Brain microvascular endothelial cell (primary cell): ENCODE results near the gene ARFIP1.

ENCODE experiments used
- DNase-seq: peaks from one replicate; pipeline ENCODE4 v3.0.0-alpha.2; 2020
- H3K27ac ChIP-seq: fragments of 250-450 bp; sonication (Bioruptor Pico); 2 replicates; pipeline ENCODE4 v1.5.1; 2020; ENCODE audit warnings: mild to moderate bottlenecking, moderate library complexity
- H3K27me3 ChIP-seq: fragments of 250-450 bp; sonication (Bioruptor Pico); replicated peaks from 2 replicates; pipeline ENCODE4 v1.5.1; 2020; ENCODE audit warnings: mild to moderate bottlenecking
- H3K36me3 ChIP-seq: fragments of 250-450 bp; sonication (Bioruptor Pico); replicated peaks from 2 replicates; pipeline ENCODE4 v1.5.1; 2020; ENCODE audit warnings: mild to moderate bottlenecking
- H3K4me3 ChIP-seq: 2 replicates; pipeline ENCODE4 v1.5.1; 2011; ENCODE audit warnings: low read depth, mild to moderate bottlenecking, control low read depth, low read length, moderate library complexity
- CTCF ChIP-seq: IDR thresholded peaks from 2 replicates; pipeline ENCODE4 v1.5.1; 2011; ENCODE audit warnings: low read depth, mild to moderate bottlenecking, moderate library complexity, low read length, control low read depth, inconsistent platforms; ENCODE audit errors: missing control alignments
- in situ Hi-C: cut with HindIII; loops from 2 replicates; pipeline ENCODE4 v1.10.0; 2017; ENCODE audit warnings: low sequenced_read_pairs, low pct_ligation_motif_present

Gene ARFIP1

GRCh38 chr4:152900395-152900794, 120.6 kb downstream of the ARFIP1 start:
- in situ Hi-C loops, result no loop called here
- Histone ChIP-seq H3K27me3 (no peaks in the 10 kb centered on the region), H3K27ac (no peak overlapping the region), H3K36me3 (no peaks in the 10 kb centered on the region), H3K4me3 (no peak overlapping the region)
- DNase-seq, result no peak
- no peak for TF ChIP-seq CTCF

GRCh38 chr4:152901205-152901604, 121.5 kb downstream of the ARFIP1 start:
- Histone ChIP-seq H3K27ac (no peak overlapping the region), H3K36me3 (no peaks in the 10 kb centered on the region), H3K4me3 (no peak overlapping the region), H3K27me3 (no peaks in the 10 kb centered on the region)
- DNase-seq, result no peak
- in situ Hi-C loops, result no loop called here
- TF ChIP-seq CTCF, result no peak

- in situ Hi-C loops, result no loop called here
Measured at GRCh38 chr4:152903658-152904057, 123.9 kb downstream of the ARFIP1 start.

GRCh38 chr4:152909901-152910300, 130.1 kb downstream of the ARFIP1 start:
- TF ChIP-seq CTCF, result no peak
- in situ Hi-C loops, result no loop called here

More at GRCh38 chr4:152903658-152904057, 123.9 kb downstream of the ARFIP1 start:
- Histone ChIP-seq H3K27me3 (no peaks in the 10 kb centered on the region), H3K27ac (no peak overlapping the region), H3K4me3 (no peak overlapping the region), H3K36me3 (no peaks in the 10 kb centered on the region)
- DNase-seq, result no peak
- TF ChIP-seq CTCF, result no peak

GRCh38 chr4:152910521-152910920, 130.8 kb downstream of the ARFIP1 start:
- no peaks in the 10 kb centered on the region for H3K27me3 ChIP-seq
- no peak overlapping the region for H3K4me3 ChIP-seq
- in situ Hi-C loops, result no loop called here
- H3K27ac ChIP-seq, result no peak overlapping the region
- H3K36me3 ChIP-seq, result no peaks in the 10 kb centered on the region
- peak; percentile 27 for TF ChIP-seq CTCF
- DNase-seq, result no peak

More at GRCh38 chr4:152909901-152910300, 130.1 kb downstream of the ARFIP1 start:
- H3K27me3 ChIP-seq, result no peaks in the 10 kb centered on the region
- H3K36me3 ChIP-seq, result no peaks in the 10 kb centered on the region
- DNase-seq, result no peak
- H3K4me3 ChIP-seq, result no peak overlapping the region
- H3K27ac ChIP-seq, result no peak overlapping the region

- in situ Hi-C loops, result no loop called here
- H3K36me3 ChIP-seq, result peaks cover 7% of the 10 kb centered on the region
Measured at GRCh38 chr4:152917543-152918395, 138.0 kb downstream of the ARFIP1 start.

More at GRCh38 chr4:152917543-152918395, 138.0 kb downstream of the ARFIP1 start:
- H3K4me3 ChIP-seq, result no peak overlapping the region
- no peak overlapping the region for H3K27ac ChIP-seq
- H3K27me3 ChIP-seq, result no peaks in the 10 kb centered on the region
- no peak for DNase-seq
- TF ChIP-seq CTCF, result no peak
